GM19455 (cell line): ENCODE data around the gene CEP20.

Experiments used
- ATAC-seq: cut with Tn5 transposase; IDR thresholded peaks from one replicate; pipeline ENCODE4 v1.9.1; 2021; ENCODE audit not compliant: unreplicated experiment

Gene CEP20

GRCh38 chr16:15898654-15899053 is 10.3 kb upstream of the CEP20 start:
- ATAC-seq: no peak

DNA sequence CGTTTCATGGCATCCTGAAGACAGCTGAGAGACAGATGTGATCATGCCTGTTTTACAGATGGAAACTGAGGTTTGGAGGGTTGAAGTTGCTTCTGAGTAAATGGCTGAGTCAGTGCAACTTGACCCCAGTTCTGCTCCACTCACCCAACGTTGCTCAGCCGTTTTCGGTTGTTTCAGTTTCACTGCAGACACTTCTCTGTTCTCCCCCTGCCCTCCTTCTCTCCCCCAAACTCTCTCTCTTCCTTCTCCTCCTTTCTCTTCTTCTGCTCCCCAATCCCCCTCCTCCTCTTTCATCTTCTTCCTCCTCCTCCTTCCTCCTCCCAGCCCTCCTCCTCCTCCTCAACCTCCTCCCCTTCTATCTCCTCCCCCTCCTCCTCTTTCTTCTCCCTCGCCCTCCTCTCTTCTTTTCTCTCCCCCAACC is 9.4 kb upstream of the CEP20 start:
- ATAC-seq: no peak

GRCh38 chr16:15897121-15897780 is 8.8 kb upstream of the CEP20 start:
- no peak for ATAC-seq

GRCh38 chr16:15894571-15895374 is 6.4 kb upstream of the CEP20 start:
- no peak for ATAC-seq

- no peak for ATAC-seq
These were observed 3.1 kb upstream of the CEP20 start for GRCh38 chr16:15891508-15891907.

DNA sequence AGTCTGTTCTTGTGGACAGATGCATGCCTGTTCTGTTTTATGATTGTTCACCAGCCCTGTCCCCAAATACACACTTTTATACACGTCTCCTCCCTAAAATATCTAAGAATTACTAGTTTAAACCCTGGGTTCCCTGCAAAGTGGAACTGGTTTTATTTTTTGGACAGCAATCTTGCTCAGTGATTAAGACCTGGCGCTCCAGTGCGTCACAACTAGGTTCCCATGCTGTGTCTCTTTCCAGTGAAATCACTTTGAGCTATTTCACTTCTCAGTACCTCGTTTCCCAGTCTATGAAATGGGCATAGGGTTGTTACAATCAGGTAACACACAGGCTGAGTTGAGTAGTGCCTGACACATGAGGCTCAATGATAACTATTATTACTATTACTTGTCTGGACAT is 1.1 kb downstream of the CEP20 start:
- no peak for ATAC-seq

- ATAC-seq: no peak
These were observed 2.3 kb downstream of the CEP20 start for GRCh38 chr16:15886078-15886477.

GRCh38 chr16:15885560-15886001 is 2.8 kb downstream of the CEP20 start:
- ATAC-seq: no peak

GRCh38 chr16:15882563-15882962 is 5.8 kb downstream of the CEP20 start:
- ATAC-seq: no peak

GRCh38 chr16:15881794-15882379 is 6.5 kb downstream of the CEP20 start:
- ATAC-seq: no peak

DNA sequence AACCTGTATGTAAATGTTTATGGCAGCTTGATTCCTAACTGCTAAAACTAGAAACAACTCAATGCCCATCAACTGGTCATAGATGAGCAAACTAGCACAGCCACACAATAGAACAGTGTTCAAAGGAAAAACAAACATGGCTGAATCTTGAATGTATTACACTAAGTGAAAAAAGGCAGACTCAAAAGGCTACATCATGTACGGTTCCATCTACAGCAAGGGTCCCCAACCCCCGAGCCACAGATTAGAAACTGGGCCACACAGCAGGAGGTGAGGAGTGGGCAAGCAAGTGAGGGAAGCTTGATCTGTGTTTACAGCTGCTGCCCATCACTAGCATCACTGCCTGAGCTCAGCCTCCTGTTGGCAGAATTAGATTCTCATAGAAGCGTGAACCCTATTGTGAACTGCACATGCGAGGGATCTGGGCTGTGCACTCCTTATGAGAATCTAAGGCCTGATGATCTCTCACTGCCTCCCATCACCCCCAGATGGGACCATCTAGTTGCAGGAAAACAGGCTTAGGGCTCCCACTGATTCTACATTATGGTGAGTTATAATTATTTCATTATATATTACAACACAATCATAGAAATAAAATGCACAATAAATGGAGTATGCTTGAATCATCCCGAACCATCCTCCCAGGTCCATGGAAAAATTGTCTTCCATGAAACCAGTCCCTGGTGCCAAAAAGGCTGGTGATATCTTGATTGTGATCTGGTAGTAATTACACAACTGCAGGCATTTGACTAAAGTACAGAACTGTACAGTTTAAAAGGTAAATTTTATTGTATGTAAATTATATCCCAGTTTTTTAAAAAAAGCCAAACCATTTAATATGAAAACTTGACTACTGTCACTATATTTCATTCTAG is 7.7 kb downstream of the CEP20 start:
- no peak for ATAC-seq

- ATAC-seq: no peak
These were observed 9.1 kb downstream of the CEP20 start for GRCh38 chr16:15879255-15879811.

GRCh38 chr16:15876503-15876902 is 11.9 kb downstream of the CEP20 start:
- ATAC-seq: no peak

DNA sequence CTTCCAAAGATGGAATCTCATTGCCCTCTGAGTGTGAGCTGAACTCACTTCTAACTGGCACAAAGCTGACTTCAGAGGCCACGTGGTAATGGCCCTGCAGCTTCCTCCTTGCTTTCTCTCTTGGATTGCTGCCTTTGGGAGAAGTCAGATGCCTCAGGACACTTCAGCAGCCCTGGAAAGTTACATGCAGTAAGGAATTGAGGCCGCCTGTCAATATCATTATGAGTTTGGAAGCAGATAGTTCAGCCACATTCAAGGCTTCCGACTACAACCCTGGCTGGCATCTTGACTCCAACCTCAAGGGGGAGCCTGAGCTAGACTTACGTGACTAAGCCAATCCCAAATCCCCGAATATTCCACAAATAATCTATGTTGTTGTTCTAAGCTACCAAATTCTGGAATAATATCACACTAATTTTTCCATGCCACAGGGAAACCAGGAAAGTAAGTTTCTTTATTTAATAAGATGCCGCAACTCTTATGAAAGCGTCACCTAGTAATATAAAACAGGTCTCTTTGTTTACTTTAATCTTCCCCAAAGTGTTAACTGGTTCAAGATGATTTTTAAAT is 13.6 kb downstream of the CEP20 start:
- ATAC-seq: no peak

DNA sequence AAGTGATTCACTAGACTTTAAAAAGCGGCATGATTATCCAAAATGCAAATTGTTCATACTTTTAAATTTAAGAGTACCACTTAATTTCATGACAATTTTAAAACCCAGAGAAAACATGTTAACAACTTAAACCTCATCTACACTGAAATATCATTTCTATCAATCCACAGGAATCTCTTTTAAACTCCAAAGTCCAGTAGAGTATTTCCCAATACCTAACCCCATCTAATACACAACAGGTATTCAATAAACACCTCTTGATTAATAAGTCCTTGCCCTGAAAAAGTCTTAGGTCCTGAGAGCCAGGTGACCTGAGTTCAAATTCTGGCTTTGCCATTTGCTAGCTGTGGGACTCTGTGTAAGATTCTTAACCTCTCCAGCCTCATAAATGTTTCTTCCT is 14.7 kb downstream of the CEP20 start:
- no peak for ATAC-seq

GRCh38 chr16:15873301-15873700 is 15.1 kb downstream of the CEP20 start:
- no peak for ATAC-seq

DNA sequence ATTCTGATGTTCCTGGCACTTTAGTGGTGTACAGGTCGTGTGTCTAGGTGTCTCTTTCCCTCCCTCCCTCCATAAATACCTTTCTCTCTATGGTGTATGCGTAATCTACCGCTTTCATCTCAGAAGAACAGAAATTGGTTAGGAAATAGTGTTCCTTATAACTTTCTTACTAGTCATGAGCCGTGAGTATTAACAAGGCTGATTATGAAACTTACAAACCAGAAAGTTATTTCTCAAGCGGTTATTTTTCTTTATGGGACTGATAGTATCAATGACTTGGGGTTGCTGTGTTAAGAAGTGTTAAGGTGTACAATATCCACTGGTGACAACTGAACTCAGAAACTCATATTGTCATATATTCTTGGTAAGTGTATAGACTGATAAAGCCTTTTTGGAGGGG is 18.4 kb downstream of the CEP20 start:
- no peak for ATAC-seq

DNA sequence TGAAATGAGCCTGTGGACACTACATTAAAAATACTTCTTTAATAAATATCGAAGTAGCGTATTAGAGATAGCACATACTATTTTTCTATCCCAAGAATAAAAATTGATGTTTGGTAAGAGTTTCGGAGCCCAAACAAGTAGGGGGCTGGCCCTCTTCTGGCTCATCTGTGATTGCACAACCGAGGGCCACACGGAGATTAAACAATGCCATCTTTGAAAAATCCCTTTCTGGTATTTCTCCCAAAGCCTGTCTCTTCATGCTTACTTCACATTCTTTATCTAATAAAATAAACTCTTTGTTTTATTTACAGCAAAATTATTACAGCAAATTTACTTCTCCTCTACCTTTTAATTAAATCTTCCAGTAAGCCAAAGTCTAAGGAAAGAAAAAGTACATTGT is 22.0 kb downstream of the CEP20 start:
- ATAC-seq: no peak

DNA sequence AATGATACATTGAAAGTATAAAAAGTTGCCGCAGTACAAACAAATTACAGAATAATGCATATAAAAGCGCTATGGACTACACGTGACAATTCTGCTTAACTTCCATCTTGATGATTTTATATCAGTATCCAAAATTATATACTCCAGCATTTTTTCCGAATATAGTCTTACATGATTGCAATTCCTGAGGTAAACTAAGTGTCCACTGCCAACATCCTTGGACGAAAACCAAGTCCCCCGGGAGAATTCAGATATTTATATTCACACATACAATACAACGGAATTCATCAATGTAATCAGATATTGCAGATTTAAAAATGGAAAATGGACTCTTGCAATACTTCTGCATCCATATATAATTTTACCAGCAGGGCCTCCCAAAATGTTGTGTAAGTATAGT is 22.7 kb downstream of the CEP20 start:
- ATAC-seq: no peak

DNA sequence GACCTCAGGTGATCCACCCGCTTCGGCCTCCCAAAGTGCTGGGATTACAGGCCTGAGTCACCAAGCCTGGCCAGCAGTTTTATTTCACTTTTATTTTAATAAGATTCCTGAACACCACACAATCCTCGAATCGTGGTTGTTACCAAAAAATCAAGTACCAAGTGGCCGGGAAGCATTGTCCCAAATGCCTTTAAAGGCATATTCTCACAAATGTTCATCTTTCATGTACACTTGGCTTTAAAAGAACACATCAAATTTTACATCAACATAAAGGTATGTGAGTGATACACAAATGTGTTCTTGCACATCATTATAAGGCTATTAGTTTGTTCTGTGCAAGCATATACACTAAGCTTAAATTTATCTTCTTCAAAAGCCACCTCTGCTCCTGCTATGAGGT is 23.5 kb downstream of the CEP20 start:
- no peak for ATAC-seq

GRCh38 chr16:15861996-15862395 is 26.4 kb downstream of the CEP20 start:
- ATAC-seq: no peak
